Hindlimb muscle (tissue), 1 donor: ENCODE results near the gene SUPT3H. TPM values are rescaled to one million over a fixed set of nuclear protein-coding genes. Genes with fewer than 3 reads are reported as not detected.
A peak's percentile ranks its signal among the peaks of the same experiment; 100 is the strongest.

Experiments
- DNase-seq: peaks from one replicate; pipeline ENCODE4 v3.0.0-alpha.2; 2013
- polyA plus RNA-seq: library from polyadenylated mRNA; unstranded; fragments of 120-200 nt; gene quantifications from one replicate; pipeline ENCODE4 v1.2.1, GENCODE V29; 2013; ENCODE audit not compliant: insufficient read length

SUPT3H gene
- 11.3 TPM for polyA plus RNA-seq

DNA sequence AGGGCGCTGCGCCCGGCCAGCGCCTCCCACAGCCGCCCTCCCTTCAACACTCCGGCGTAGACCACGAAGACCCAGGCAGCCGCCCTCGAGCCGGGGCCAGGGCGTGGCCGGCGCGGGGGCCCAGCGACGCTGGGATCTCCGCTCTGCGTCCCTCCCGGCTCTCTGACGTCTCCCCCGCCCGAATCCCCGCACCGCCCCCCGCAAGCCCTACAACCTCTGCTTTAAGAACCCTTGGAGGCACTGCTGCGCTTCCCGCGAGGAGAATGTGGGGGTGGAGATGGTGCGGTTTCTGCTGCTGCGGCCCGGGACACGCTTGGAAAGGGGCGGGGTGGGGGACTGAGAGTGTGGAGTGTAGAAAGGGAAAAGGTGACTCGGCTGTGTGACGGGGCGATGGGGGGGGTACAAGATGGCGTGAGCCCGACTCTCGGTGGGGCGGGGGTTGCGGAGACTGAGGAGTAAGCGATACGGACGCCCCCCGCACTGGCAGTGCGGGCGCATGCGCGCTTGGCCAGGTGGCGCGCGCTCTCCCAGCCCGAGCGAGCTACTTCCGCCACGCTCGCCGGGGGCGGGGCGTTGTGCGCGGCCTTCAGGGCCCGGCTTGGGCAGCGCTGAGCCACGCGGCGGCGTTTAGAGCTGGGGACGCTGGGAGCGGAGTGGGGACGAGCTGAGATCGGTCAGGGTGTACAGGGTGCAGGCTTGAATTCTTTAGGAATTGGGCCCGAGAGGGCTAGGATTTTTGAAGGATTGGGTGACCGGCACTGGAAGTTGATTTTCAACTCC is at the start of gene SUPT3H:
TSS of gene SUPT3H (minus strand) at position 381 of the 780 bp plus-strand sequence.
- peak; percentile 98 for DNase-seq

DNA sequence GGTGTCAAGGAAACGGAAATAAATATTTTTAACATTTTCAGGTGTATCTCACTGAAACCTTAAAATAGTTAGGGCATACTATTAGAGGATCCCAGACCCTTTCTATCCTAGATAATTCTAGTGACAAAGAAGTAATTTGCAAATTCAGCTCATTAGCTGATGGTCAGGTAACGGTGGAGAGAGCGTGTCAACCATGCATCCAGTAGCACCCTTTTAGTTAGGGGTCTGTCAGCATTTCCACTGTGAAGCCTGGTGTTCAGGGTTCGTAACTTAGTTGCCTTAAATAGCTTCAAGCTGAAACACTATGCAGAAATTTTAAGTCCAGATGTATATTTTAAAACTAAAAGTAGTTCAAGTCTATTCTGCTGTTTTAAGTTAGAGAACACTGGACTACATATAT is 48.5 kb upstream of the SUPT3H start:
- DNase-seq = no peak

DNA sequence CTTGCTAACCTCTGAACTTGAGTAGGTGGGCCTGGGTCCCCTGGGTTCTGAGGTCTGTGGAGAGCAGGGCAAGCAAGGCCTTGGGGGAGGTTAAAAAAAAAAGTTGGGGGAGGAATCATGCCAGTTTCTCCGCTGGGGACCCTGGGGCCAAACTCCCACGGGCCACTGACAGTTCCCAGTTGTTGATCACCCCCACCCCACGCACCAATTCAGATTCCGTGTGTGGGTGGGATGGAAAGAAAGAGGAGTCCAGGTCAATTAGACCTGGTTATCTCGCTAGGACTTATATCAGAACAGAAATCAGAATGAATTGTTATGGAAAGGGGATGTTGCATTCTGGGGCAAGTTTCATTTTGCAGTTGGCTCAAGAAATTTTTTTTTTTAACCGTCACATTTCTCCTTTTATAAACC is 46.7 kb upstream of the SUPT3H start:
- no peak for DNase-seq

DNA sequence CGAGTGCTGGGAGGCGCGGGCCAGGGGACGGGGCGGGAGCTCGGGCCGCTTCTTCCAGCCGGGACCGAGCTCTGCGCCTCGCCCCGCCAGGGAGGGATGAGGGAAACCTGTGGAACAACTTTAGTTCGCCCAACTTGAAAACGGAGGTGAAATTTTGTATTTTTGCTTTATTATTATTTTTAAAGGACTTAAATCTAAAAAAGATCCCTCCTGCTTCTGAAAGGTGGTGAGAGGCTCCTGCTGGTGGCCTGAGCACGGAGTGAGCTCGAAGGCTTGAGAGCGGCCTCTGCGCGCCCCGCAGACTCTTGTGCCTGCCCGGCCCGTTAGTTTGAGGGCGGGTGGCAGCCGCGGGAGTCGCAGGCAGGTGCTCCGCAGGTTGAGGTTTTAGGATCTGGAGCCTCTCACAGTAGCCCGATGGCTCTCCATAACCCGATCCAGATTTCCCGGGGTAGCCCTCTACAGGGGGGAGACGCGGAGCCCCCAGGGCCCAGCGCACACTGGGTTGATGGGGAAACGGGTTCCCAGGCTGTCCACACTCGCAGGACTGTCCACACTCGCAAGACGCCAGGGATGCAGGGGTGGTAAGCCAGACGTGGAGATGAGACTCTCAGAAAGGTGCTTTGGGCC is 46.2 kb upstream of the SUPT3H start:
- DNase-seq = no peak

DNA sequence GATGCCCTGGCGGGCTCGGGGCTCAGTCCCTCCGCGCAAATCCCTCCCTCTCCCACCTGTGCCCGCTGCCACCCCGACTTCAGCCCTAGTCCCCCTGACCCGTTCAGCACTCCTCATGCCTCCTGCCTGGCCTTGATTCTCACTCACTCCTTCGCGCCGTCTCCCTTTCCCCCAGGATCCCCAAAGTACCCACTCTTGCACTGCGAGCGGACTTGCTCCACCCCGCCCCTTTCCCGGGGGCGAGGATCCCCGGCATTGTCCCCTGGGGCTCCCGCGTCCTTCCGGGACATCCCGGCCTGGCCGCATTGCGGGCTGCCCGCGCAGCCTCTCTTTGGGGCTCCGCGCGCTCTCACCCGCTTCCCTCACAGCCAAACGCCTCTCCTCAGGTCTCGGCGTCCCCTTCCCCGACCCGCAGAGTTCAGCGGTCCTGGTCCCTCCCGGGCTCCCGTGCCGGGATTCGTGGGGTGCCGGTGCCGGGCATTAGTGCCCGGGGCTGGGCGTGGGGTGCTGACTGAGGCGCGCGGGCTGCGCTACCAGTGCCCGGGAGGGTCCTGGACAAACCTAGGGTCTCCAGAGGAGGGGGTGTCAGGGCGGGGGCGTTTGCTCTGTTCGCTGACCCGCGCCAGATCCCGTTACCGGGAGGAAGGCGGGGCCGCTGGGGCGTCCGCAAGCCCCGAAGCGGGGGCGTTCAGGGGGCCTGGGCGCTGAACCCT is 45.5 kb upstream of the SUPT3H start:
- no peak for DNase-seq

GRCh38 chr6:45422503-45423110 is 44.9 kb upstream of the SUPT3H start:
- no peak for DNase-seq

GRCh38 chr6:45421709-45422502 is 44.2 kb upstream of the SUPT3H start:
- DNase-seq = peak; percentile 61

DNA sequence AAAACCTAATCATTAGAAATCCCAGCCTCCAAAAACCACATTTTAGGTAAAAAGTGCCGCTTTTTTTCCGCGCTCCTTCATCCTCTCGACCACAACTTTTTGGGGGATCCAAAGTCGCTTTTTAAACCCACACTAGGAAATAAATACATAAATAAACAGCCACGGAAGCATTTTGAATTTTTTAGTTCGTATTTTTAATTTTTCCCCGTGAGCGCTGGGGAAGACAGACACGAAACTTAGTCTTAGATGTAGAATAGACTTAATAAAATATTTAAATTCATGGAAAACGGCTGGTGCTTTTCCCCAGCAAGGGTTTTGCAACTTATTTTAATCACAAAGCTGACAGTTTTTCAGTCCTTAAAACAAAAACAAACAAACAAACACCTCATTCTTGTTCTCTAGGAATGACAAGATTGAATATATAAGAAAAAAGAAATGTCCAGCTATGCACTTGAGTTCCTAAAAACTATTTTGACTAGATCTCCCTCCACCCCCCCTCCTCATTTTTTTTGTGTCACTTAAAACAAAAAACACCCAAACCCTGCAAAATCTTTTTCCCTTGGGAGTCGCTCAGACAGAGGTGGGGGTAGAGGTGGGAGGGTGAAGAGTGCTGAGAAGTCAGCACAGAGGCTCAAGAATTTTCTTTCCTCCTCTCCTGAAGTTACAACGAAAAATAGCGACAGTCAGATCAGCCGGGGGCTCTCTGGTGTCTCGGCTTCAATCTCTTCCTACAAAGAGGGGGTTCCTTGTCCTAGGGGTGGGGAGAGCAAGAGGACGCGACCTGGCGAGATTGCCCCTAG is 43.4 kb upstream of the SUPT3H start:
- no peak for DNase-seq

DNA sequence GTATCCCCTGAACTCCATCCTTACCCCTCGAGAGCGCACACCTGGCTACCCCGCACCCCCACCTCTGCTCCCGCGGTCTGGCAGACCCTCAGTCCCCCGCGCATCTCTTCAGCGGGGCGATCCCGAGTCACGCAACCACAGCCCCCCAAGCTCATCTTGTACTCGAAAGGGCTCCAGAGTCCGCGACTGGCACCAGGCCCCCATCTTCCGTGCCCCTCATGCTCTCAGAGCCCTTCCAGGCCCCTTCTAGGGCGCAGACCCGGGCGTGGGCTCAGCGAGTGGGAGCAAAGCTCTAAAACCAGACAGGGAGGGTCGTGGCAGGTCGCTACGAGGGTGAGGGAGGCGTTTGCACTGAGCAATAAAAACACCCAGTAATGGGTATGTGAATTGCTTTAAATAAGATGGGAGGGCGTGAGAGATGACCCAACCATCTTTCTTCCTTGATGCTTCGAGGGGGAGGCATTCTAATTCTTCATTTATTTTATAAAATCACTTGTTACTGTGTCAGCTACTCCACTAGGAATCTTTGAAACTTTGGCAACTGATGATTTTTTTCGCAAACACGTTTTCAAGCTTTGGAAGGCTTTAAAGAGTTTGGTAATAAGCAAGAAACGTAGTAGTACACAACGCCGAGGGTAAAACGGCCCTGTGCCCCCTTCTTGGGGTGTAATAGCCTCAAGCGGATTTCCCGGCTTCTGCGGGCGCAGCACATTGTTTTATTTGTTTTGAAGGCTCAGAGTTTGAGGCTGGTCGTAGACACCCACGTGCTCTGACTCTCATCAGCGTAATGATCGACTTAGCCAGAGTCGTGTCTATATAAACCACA is 42.6 kb upstream of the SUPT3H start:
- no peak for DNase-seq

- DNase-seq = no peak
These were observed 41.9 kb upstream of the SUPT3H start for GRCh38 chr6:45419571-45420082.

- no peak for DNase-seq
These were observed 39.7 kb upstream of the SUPT3H start for GRCh38 chr6:45417436-45417835.

DNA sequence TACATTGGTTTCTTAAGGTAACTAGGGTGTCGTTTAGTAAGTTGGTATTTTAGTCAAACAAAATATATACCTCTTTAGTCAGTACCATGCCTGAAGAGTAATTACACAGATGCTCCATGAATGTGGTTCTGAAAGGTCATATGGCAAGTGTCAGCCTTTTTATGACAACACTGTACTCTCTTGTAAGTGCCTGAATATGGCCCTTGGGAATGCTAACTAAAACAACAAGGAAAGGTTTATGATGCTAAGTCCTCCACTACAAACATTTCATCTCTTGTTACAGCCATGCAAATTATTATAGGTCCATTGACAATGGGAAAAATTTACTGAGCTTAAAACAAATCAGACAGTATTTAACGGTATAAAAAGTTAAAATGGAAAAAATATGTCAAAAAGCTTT is 39.0 kb upstream of the SUPT3H start:
- no peak for DNase-seq

DNA sequence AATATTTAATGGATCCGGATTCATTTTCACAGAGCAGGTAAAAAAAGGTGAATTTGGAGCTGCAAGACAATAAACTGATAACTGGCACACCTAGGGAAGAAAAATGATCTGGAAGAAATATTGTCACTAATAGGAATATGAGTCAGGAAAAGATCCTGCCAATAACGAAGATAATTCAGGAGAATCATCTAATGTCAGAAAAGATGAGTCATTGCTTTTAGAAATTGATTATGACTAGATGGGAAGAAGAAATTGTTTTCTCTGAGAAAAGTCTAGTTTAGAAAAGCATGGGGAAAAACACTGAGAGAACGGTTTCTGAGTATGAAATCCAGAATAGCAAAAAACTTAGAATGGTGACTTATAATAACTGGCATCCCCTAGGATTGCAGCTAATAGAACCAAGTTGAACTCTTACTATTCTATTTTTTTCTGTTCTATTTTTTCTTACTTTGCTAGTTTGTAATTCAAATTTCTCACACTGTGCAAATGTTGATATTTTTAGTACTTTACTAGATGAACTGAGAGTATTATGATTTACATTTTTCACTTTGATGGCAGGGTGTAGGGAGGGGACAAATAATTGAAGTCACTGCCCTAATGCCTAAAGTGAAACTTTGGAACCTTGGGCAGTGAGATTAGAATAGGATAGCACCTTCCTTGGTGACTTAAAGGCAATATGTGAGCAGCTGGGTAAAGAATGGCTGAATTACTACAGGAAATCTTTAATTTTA is 38.2 kb upstream of the SUPT3H start:
- no peak for DNase-seq

DNA sequence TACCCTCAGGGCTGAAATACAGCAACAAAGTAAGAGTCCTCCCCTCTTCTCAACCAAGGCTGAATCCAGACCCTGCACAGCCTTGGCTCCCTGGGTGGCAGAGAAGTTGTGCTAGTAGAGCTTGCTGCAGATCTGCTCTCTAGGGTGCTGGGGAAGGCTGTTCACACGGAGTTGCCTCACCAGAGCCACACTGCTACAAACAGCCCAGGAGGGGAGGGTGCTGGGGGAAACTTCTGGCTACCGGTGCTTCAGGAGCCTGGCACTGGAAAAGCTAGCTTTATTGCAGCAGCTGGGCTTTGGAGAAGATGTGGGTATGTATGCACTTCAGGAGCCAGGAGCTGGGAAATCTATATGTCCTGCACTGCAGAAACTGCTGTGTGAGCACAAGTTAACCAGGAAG is 37.6 kb upstream of the SUPT3H start:
- DNase-seq = no peak

DNA sequence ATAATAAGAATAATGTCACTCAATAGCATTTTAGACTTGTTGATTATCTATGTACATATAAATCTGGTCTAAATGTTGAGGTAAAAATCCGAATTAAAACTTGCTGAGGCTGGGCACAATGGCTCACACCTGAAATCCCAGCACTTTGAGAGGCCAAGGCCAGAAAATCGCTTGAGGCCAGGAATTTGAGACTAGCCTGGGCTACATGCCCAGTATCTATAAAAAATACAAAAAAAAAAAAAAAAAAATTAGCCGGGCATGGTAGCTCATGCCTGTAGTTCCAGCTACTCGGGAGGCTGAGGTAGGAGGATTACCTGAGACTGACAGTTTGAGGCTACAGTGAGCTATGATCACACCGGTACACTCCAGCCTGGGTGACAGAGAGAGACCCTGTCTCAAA is 34.2 kb upstream of the SUPT3H start:
- no peak for DNase-seq

DNA sequence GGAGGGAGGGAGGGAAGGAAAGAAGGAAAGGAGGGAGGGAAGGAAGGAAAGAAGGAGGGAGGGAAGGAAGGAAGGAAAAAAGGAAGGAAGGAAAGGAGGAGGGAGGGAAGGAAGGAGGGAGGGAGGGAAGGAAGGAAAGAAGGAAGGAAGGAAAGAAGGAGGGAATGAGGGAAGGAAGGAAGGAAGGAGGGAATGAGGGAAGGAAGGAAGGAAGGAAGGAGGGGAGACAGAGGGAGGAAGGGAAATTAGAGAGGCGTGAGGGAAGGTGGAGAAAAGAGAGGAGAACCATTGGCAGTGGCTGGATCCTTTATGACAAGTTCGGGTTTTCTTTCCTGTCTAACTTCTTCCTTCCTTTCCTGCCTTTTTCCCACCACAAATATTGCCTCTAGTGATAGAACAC is 22.3 kb upstream of the SUPT3H start:
- no peak for DNase-seq

DNA sequence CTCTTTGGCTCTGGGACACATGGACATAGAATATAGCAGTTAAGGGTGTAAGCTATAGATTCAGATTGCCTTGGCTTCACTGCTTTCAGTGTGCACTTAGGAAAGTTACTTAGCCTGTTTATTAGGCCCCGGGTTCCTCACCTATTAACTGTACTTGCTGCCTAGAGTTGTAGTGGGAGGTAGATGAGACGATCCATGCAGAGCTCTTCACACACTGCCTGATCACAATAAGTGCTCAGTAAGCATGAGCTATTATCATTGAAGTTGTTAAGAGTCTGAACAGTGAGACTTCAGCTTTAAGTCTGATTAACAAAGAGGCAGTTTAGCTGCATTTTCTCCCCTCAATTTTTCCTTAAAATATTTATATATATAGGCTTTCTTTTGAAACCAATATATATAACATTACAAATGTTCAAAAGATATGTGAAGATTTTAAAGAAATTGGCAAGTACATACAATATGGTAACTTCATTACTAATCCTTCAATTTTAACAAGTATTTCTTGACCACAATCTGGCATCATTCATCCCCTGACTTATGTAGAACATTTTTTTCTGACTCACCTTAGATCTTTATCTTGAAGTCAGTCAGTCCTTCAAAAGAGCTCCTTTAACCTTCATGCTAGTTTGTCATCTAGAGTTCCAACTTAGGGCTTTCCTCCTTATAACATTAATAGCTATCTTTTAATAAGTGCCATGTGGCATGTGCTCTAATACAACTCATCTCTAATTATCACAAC is 20.5 kb upstream of the SUPT3H start:
- no peak for DNase-seq

DNA sequence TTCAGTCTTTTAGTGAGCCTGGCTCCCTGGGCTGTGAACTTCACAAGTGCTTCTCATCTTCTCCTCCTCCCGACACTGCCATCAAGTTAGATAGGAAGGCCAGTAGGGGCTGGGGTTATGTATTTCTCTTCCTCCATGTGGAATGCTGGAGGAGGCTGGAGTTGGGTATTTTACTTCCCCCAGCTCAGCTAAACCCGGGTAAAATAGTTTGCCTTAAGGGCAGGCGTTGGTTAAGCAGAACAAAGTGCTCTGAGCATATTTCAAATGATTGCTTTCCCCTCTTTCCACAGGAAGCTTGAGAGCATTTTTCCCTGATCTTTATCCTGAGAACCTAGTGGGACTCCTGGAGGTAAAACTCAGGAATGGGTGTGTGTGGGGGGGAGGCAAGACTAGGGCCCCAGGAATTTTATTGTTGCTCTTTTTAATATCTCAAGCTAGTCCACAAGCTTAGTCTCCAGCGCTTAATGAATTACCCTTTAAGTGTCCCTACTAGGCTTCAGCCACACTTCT is 16.9 kb upstream of the SUPT3H start:
- no peak for DNase-seq

DNA sequence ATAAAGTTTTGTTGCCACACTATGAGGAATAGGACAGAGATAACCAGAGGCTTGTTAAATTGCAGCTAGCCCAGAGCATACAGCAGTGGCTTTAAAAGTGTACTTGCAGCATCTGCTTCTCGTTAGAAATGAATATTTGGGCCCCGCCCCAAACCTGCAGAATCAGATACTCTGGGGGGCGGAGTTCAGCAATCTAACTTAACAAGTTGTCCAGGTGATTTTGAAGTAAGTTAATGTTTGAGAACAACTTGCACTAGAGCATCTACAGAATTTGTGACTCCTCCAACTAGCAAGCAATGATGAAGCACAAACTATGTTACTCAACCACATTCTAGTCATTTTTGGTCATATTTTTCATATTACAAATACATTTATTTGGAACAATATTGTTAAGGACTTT is 10.6 kb upstream of the SUPT3H start:
- no peak for DNase-seq
